Activated CD4-positive, alpha-beta T cell treated with anti-CD3 and anti-CD28 coated beads, Interleukin-2, amount 10 ng/mL, durations not matched to agents 7 days and 5 days (primary cell): ENCODE results near the gene VCAM1. TPM values are rescaled to one million over a fixed set of nuclear protein-coding genes. Genes with fewer than 3 reads are reported as not detected.
"Not testable (repeated sequence)": the region's sequence is repeated elsewhere in the genome, so short reads cannot be mapped to it uniquely, and the experiment has no call there.

ENCODE experiments used
- CTCF ChIA-PET: fragments of 350-600 bp; sonication (Branson Sonifier 250); formaldehyde crosslinking; loops from one replicate; lab custom pipeline; 2021; ENCODE audit warnings: antibody characterized with exemption; lab: Charles Lee
- POLR2A ChIA-PET: fragments of 350-600 bp; sonication (Branson Sonifier 250); formaldehyde crosslinking; loops from one replicate; lab custom pipeline; 2021; ENCODE audit warnings: antibody characterized with exemption; lab: Charles Lee
- DNase-seq: peaks from one replicate; pipeline ENCODE4 v3.0.0-alpha.2; 2020
- H3K27ac Mint-ChIP-seq: one replicate; pipeline ENCODE4 v1.8.0; 2021; ENCODE audit warnings: mild to moderate bottlenecking, moderate library complexity, mixed read lengths
- H3K27me3 Mint-ChIP-seq: one replicate; pipeline ENCODE4 v1.8.0; 2021; ENCODE audit warnings: mixed read lengths
- H3K36me3 Mint-ChIP-seq: one replicate; pipeline ENCODE4 v1.8.0; 2021; ENCODE audit warnings: low read depth, mixed read lengths
- H3K4me1 Mint-ChIP-seq: one replicate; pipeline ENCODE4 v1.8.0; 2021; ENCODE audit warnings: mixed read lengths
- H3K4me3 Mint-ChIP-seq: one replicate; pipeline ENCODE4 v1.8.0; 2021; ENCODE audit warnings: mild to moderate bottlenecking, moderate library complexity, mixed read lengths
- H3K9me3 Mint-ChIP-seq: one replicate; pipeline ENCODE4 v1.8.0; 2021; ENCODE audit warnings: mixed read lengths
- total RNA-seq, 2 experiments: library from RNA; stranded (reverse); gene quantifications; one replicate each; pipeline ENCODE4 v1.2.3, GENCODE V29; 2021

Gene VCAM1
- total RNA-seq, 2 experiments from 2014 or later: not detected

GRCh38 chr1:100769906-100770646 lies 50.5 kb downstream of the VCAM1 start:
- Mint-ChIP-seq H3K4me1 (no peaks in the 10 kb centered on the region), H3K36me3 (no peaks in the 10 kb centered on the region), H3K27ac (no peak overlapping the region), H3K27me3 (peaks cover 9% of the 10 kb centered on the region), H3K9me3 (no peaks in the 10 kb centered on the region), H3K4me3 (no peak overlapping the region)
- CTCF ChIA-PET: no interaction called here
- POLR2A ChIA-PET: no interaction called here
- no peak for DNase-seq

- ChIA-PET POLR2A (no interaction called here), CTCF (no interaction called here)
- Mint-ChIP-seq H3K27me3 (peaks cover 12% of the 10 kb centered on the region), H3K4me3 (no peak overlapping the region), H3K27ac (no peak overlapping the region), H3K9me3 (no peaks in the 10 kb centered on the region), H3K4me1 (no peaks in the 10 kb centered on the region), H3K36me3 (no peaks in the 10 kb centered on the region)
- DNase-seq: no peak
These were observed 53.9 kb downstream of the VCAM1 start for GRCh38 chr1:100773444-100773843.

GRCh38 chr1:100774370-100774769 lies 54.8 kb downstream of the VCAM1 start:
- no peak overlapping the region for H3K4me3 Mint-ChIP-seq
- CTCF ChIA-PET: no interaction called here

GRCh38 chr1:100775483-100775882 lies 55.9 kb downstream of the VCAM1 start:
- Mint-ChIP-seq H3K27me3 (peaks cover 12% of the 10 kb centered on the region), H3K27ac (no peak overlapping the region), H3K4me3 (no peak overlapping the region), H3K4me1 (no peaks in the 10 kb centered on the region), H3K9me3 (no peaks in the 10 kb centered on the region), H3K36me3 (no peaks in the 10 kb centered on the region)
- ChIA-PET POLR2A (no interaction called here), CTCF (no interaction called here)
- DNase-seq: no peak

More at GRCh38 chr1:100774370-100774769, 54.8 kb downstream of the VCAM1 start:
- POLR2A ChIA-PET: no interaction called here
- no peak for DNase-seq
- Mint-ChIP-seq H3K36me3 (no peaks in the 10 kb centered on the region), H3K9me3 (no peaks in the 10 kb centered on the region), H3K4me1 (no peaks in the 10 kb centered on the region), H3K27me3 (peaks cover 12% of the 10 kb centered on the region), H3K27ac (no peak overlapping the region)

GRCh38 chr1:100778748-100779147 lies 59.2 kb downstream of the VCAM1 start:
- H3K36me3 Mint-ChIP-seq: no peaks in the 10 kb centered on the region
- no peak overlapping the region for H3K27ac Mint-ChIP-seq
- H3K4me1 Mint-ChIP-seq: no peaks in the 10 kb centered on the region
- POLR2A ChIA-PET: no interaction called here
- H3K9me3 Mint-ChIP-seq: peaks cover 3% of the 10 kb centered on the region
- DNase-seq: no peak
- no peak overlapping the region for H3K4me3 Mint-ChIP-seq
- CTCF ChIA-PET: no interaction called here
- H3K27me3 Mint-ChIP-seq: peaks cover 7% of the 10 kb centered on the region

DNA sequence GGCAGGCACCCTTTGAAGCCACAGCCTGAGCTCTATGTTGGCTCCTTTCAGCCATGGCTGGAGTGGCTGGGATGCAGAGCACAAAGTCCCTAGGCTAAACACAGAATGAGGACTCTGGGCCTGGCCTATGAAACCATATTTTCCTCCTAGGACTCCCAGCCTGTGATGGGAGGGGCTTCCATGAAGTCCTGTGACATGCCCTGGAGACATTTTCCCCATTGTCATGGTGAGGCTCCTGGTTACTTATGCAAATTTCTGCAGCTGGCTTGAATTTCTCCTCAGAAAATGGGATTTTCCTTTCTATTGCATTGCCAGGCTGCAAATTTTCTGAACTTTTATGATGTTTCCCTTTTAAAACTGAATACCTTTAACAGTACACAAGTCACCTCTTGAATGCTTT lies 61.3 kb downstream of the VCAM1 start:
- Mint-ChIP-seq H3K27ac (no peak overlapping the region), H3K36me3 (no peaks in the 10 kb centered on the region), H3K27me3 (peaks cover 10% of the 10 kb centered on the region), H3K4me3 (no peak overlapping the region), H3K9me3 (peaks cover 3% of the 10 kb centered on the region), H3K4me1 (no peaks in the 10 kb centered on the region)
- ChIA-PET CTCF (no interaction called here), POLR2A (no interaction called here)
- no peak for DNase-seq

DNA sequence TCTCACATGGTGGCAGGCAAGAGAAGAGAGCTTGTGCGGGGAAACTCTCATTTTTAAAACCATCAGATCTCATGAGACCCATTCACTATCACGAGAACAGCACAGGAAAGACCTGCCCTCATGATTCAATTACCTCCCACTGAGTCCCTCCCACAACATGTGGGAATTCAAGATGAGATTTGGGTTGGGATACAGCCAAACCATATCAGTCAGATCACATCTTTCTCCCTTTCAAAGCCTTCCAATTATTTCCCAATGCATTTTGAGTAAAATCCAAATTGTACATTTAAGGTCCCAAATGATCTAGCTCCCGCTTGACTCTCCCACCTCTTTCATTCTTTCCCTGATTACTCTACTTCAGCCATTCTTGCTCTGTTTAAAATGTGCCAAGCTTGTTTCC lies 62.2 kb downstream of the VCAM1 start:
- H3K4me3 Mint-ChIP-seq, CTCF ChIA-PET, H3K9me3 Mint-ChIP-seq, H3K4me1 Mint-ChIP-seq, H3K36me3 Mint-ChIP-seq, DNase-seq, H3K27ac Mint-ChIP-seq, POLR2A ChIA-PET: not testable (repeated sequence)
- peaks cover 12% of the 10 kb centered on the region for H3K27me3 Mint-ChIP-seq

DNA sequence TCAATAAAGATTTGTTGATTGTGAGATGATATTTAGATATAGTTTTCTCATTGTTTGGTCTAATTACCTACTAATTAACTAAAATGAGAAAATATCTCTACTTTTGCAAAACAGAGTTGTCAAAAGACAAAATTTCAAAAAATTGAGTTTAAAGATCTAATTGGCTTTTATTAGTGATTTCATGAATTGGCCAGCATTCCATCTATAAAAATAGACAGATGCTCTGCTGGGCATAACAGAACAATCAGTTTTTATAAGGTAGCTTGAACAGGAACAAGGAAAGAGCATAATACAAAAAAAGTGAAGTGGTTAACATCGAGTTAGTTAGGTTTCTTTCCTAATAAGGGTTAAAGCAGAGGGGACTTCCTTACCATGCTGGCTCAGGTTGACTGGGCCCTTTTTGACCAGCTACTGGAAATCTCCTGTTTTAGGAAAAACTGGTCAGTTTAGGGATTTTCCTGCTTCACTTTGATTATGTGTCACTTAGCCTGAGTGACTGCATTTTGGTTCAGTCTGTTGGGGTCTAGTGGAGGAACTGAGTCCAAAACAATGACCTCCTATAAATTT lies 63.0 kb downstream of the VCAM1 start:
- H3K4me1 Mint-ChIP-seq: no peaks in the 10 kb centered on the region
- peaks cover 3% of the 10 kb centered on the region for H3K9me3 Mint-ChIP-seq
- H3K27me3 Mint-ChIP-seq: peaks cover 9% of the 10 kb centered on the region
- no peaks in the 10 kb centered on the region for H3K36me3 Mint-ChIP-seq
- ChIA-PET POLR2A (no interaction called here), CTCF (no interaction called here)
- no peak for DNase-seq
- H3K27ac Mint-ChIP-seq: no peak overlapping the region
- no peak overlapping the region for H3K4me3 Mint-ChIP-seq

DNA sequence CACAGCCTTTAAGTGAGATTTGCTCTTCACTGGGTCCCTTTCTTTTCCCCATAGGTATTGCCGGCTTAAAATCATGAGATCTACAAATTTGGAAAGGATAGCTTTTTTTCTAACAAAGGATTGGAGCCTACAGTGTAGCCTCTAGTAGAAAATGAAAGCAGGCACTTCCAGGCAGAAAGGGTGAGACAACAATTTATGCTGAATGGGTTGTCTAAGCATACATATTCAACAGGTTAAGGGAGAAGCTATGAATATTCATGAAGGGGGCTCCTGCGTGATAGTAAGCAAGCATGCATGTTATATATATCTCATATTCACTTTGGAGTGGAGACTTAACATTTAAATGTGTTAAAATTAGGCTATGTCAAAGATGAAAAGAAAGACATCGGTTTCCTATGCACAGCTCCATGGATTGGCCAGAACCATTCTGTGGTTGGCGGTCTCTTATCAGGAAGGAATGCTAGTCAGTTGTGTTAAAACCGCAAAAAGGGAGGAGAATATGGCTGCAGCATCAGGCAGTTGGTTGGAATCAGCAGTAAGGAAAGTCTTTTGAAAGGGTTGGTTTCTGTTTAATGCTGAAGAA lies 66.0 kb downstream of the VCAM1 start:
- Mint-ChIP-seq H3K9me3 (peaks cover 3% of the 10 kb centered on the region), H3K4me3 (no peak overlapping the region), H3K27ac (no peak overlapping the region), H3K27me3 (peaks cover 16% of the 10 kb centered on the region), H3K4me1 (no peaks in the 10 kb centered on the region), H3K36me3 (no peaks in the 10 kb centered on the region)
- no peak for DNase-seq
- ChIA-PET POLR2A (no interaction called here), CTCF (interaction anchor here (0.9 kb wide), 1 partner anchor 8 kb away, joined by 3 read pairs; no protein-coding TSS in a partner anchor)

DNA sequence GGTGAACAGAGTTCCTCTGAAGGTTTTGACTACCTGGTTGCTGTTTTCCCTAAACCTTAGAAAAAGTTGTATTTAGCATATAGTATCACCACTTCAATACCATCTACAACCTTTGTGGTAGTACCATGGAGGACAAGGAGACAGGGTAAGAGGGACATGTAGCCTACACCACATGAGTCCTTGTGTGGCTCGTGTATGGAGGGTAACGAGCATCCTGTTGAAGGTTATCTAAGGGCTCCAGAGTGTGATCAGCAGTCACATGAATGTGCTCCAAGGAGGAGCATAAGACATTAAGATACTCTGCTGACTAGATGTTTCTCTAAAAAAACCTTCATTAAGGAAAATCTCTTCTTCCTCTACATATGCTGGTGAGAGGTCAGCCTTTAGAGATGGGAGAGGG lies 67.3 kb downstream of the VCAM1 start:
- no peak for DNase-seq
- CTCF ChIA-PET: no interaction called here

More for the DNA sequence above, 67.3 kb downstream of the VCAM1 start:
- H3K9me3 Mint-ChIP-seq: peaks cover 3% of the 10 kb centered on the region
- H3K36me3 Mint-ChIP-seq: no peaks in the 10 kb centered on the region
- H3K4me3 Mint-ChIP-seq: no peak overlapping the region
- H3K27me3 Mint-ChIP-seq: peaks cover 16% of the 10 kb centered on the region
- no peaks in the 10 kb centered on the region for H3K4me1 Mint-ChIP-seq
- no peak overlapping the region for H3K27ac Mint-ChIP-seq
- POLR2A ChIA-PET: no interaction called here

Other genes with a start within 250 kb of the VCAM1 start
- gene GPR88, start 181.6 kb upstream of the VCAM1 start, total RNA-seq: not detected
- gene EXTL2, start 175.1 kb downstream of the VCAM1 start, total RNA-seq: 1 to 10 TPM; 2.4 to 3.5 TPM
- 10 to 100 TPM; 32.8 to 33.9 TPM for gene SLC30A7, start 176.3 kb downstream of the VCAM1 start, total RNA-seq